AG10803 (cell line): Measurements from ENCODE around the gene AKAP8L.
"Not testable (repeated sequence)": the region's sequence is repeated elsewhere in the genome, so short reads cannot be mapped to it uniquely, and the experiment has no call there.

Source experiments
- DNase-seq: peaks from one replicate; pipeline ENCODE4 v3.0.0; 2010; ENCODE audit warnings: low read depth
- H3K4me3 ChIP-seq: 2 replicates; pipeline ENCODE4 v1.5.1; 2011; ENCODE audit warnings: mild to moderate bottlenecking, low read length, control low read depth
- CTCF ChIP-seq: conservative IDR thresholded peaks from 2 replicates; pipeline ENCODE4 v1.5.1; 2011; ENCODE audit warnings: mild to moderate bottlenecking, low read length, control low read depth, inconsistent platforms

AKAP8L gene

DNA sequence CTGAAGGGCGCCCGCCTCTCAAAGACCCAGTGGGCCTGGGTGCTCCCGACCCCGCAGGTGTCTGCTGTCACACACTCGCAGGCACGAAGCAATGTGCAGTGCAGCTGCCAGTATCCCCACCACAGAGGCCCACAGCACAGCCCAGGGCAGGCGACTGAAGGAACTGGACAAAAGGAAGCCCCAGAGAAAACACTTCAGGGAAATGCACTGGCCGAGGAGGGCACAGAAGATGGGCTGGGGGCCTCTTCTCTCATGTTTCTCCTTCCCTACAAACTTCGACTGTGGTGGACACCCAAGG is 49.2 kb downstream of the AKAP8L start:
- no peak for DNase-seq
- no peak overlapping the region for H3K4me3 ChIP-seq
- no peak for TF ChIP-seq CTCF

DNA sequence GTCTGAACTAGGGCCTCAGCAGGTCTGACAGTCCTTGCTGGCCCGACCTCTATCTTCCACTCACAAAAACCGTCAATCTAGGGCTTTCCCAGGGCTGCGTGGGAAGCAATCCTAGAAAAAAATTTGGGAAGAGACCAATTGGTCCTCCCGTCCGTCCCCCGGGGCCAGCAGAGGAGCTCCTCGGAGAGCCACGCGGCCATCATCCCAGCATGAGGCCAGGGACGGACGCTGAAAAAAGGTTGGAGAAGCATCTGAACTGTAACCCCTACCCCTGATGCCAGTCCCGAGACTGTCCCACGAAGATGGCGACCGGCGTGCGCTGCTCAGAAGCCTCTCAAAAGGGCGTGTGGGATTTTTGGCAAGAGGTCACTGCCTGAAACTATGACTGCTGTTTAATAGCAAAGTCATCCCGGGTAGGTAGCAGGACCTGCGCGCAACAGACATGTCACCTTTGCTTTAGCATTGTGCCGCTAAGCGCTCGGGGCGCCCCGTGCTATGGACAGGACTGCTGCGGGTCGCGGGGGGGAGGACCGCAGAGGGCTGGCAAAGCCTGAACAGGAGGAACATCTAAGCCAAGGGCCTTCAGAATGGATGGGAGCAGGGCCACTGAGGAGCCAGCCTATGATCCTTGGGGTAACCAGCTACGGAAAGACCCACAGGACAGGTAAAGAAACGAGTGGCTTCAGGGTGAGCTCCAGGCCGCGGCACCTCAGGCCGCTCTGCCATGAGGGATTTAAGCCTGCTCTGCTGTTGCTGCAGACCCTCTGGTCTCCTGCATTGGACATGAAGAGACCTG is 49.8 kb downstream of the AKAP8L start:
- no peak for DNase-seq
- H3K4me3 ChIP-seq, result no peak overlapping the region
- no peak for TF ChIP-seq CTCF

GRCh38 chr19:15368051-15368632 is 50.6 kb downstream of the AKAP8L start:
- TF ChIP-seq CTCF, result no peak
- no peak overlapping the region for H3K4me3 ChIP-seq
- no peak for DNase-seq

DNA sequence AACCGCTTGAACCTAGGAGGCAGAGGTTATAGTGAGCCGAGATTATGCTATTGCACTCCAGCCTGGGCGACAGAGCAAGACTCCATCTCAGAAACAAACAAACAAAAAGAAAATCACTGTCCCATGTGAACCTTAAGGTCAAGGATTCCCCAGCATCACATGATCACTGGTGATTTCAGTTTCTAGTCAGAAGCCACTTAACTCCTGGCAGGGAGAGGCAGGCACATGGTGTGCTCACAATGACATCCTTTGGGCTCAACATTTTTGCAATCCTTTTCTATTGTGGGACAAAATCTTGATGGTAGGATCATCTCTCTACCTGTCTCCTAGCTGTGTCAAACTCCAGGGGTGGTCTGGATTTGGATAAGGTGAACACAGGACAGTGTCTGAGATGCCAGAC is 51.3 kb downstream of the AKAP8L start:
- DNase-seq, result no peak
- H3K4me3 ChIP-seq, result no peak overlapping the region
- TF ChIP-seq CTCF, result no peak

DNA sequence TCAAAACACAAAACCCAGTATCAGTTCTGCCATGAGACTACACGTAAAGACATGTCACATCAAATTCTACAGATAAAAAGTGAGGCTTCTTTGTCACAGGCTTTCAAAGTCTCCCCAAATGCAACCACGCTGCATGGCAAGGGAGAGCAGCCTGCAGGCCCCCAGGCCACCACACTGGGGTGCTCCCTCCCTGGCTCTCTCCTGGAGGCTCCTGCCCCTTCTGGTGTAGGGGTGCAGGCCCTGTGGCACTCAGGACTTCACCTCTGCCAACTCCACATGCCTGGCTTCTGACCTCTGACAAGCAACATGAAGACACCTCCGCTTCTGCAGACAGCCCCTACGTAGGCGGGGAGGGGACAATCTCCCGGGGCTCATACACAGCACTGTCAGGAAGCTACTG is 53.5 kb downstream of the AKAP8L start:
- TF ChIP-seq CTCF, result no peak
- H3K4me3 ChIP-seq, result no peak overlapping the region

DNA sequence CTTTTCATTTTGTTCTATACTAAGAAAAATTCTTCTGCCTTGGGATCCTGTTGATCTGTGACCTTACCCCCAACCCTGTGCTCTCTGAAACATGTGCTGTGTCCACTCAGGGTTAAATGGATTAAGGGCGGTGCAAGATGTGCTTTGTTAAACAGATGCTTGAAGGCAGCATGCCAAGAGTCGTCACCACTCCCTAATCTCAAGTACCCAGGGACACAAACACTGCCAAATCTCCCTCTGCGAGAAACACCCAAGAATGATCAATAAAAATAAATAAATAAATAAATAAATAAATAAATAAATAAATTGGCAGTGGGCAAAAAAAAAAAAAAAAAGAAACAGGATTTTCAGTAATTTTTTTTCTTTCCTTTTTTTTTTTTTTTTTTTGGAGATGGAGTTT is 55.0 kb downstream of the AKAP8L start:
- not testable (repeated sequence) for H3K4me3 ChIP-seq
- DNase-seq, result peak; percentile 34

More for the DNA sequence above, 53.5 kb downstream of the AKAP8L start:
- no peak for DNase-seq

GRCh38 chr19:15363048-15363447 is 55.7 kb downstream of the AKAP8L start:
- H3K4me3 ChIP-seq, DNase-seq: not testable (repeated sequence)

GRCh38 chr19:15360015-15360414 is 58.8 kb downstream of the AKAP8L start:
- H3K4me3 ChIP-seq, DNase-seq: not testable (repeated sequence)

DNA sequence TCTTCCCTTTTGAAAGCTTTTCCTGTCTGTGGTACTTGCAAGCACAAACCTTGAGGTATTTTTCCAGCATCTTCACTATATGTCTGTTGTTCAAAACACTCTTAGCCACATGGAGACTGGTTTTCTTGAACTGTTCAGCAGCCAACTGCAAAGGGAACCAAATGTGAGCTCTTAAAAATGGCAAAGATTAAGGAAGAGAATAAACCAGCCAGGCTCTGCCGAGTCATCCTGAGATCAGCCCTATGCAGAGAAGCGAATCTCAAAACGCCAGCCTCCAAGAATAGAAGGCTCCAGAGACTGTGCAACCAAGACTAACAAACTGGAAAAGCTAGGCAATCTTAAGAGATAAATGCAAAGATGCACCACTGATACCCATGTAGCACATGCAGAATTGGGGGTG is 59.9 kb downstream of the AKAP8L start:
- TF ChIP-seq CTCF, result no peak
- DNase-seq, result no peak
- no peak overlapping the region for H3K4me3 ChIP-seq
